Skin epidermis (tissue), 12 donors: ENCODE data around the gene UTP25.

Experiments used
- H3K27ac ChIP-seq, 21 experiments: fragments of 200-600 bp; sonication (generic) in 11 of 21; one replicate each; pipeline ENCODE4 v1.5.0; 2020; ENCODE audit warnings: mild to moderate bottlenecking in 3 of 21, inconsistent platforms in 2 of 21, moderate library complexity in 2 of 21
- H3K4me3 ChIP-seq, 7 experiments: fragments of 200-600 bp; sonication (generic) in 2 of 7; one replicate each; pipeline ENCODE4 v1.5.0; 2020; ENCODE audit warnings: inconsistent platforms in 2 of 7, mild to moderate bottlenecking in 2 of 7, moderate library complexity in 1 of 7

Gene UTP25

GRCh38 chr1:209866201-209866600 is 38.4 kb downstream of the UTP25 start:
- H3K27ac ChIP-seq: no peak overlapping the region
- no peak overlapping the region for H3K4me3 ChIP-seq

- peak overlapping the region in 8 of 21 experiments; percentile 3 to 67 (median 25) for H3K27ac ChIP-seq
- no peak overlapping the region for H3K4me3 ChIP-seq
Observed at GRCh38 chr1:209869291-209870149, 41.7 kb downstream of the UTP25 start.

GRCh38 chr1:209870151-209870831 is 42.5 kb downstream of the UTP25 start:
- Histone ChIP-seq H3K4me3 (no peak overlapping the region), H3K27ac (peak overlapping the region in 7 of 21 experiments; percentile 9 to 67 (median 27))

- no peak overlapping the region for H3K4me3 ChIP-seq
- no peak overlapping the region for H3K27ac ChIP-seq
Observed at GRCh38 chr1:209871006-209871405, 43.2 kb downstream of the UTP25 start.

GRCh38 chr1:209871430-209871829 is 43.7 kb downstream of the UTP25 start:
- Histone ChIP-seq H3K27ac (no peak overlapping the region), H3K4me3 (no peak overlapping the region)

- peak overlapping the region in 1 of 21 experiments; percentile 15 for H3K27ac ChIP-seq
- H3K4me3 ChIP-seq: no peak overlapping the region
Observed at GRCh38 chr1:209873067-209873799, 45.5 kb downstream of the UTP25 start.

- no peak overlapping the region for H3K27ac ChIP-seq
- no peak overlapping the region for H3K4me3 ChIP-seq
Observed at GRCh38 chr1:209875515-209875914, 47.7 kb downstream of the UTP25 start.

GRCh38 chr1:209876078-209876800 is 48.5 kb downstream of the UTP25 start:
- no peak overlapping the region for H3K27ac ChIP-seq
- H3K4me3 ChIP-seq: no peak overlapping the region

- no peak overlapping the region for H3K27ac ChIP-seq
- H3K4me3 ChIP-seq: no peak overlapping the region
Observed at GRCh38 chr1:209877087-209877764, 49.5 kb downstream of the UTP25 start.

- Histone ChIP-seq H3K27ac (no peak overlapping the region), H3K4me3 (no peak overlapping the region)
Observed at GRCh38 chr1:209878964-209879363, 51.2 kb downstream of the UTP25 start.

- Histone ChIP-seq H3K27ac (no peak overlapping the region), H3K4me3 (no peak overlapping the region)
Observed at GRCh38 chr1:209879539-209879938, 51.8 kb downstream of the UTP25 start.

GRCh38 chr1:209880031-209880430 is 52.3 kb downstream of the UTP25 start:
- H3K4me3 ChIP-seq: no peak overlapping the region
- H3K27ac ChIP-seq: no peak overlapping the region

GRCh38 chr1:209881619-209882018 is 53.8 kb downstream of the UTP25 start:
- H3K27ac ChIP-seq: no peak overlapping the region
- no peak overlapping the region for H3K4me3 ChIP-seq

GRCh38 chr1:209882286-209882685 is 54.5 kb downstream of the UTP25 start:
- H3K4me3 ChIP-seq: no peak overlapping the region
- no peak overlapping the region for H3K27ac ChIP-seq

GRCh38 chr1:209882942-209883340 is 55.2 kb downstream of the UTP25 start:
- peak overlapping the region in 6 of 21 experiments; percentile 9 to 74 (median 67) for H3K27ac ChIP-seq
- H3K4me3 ChIP-seq: no peak overlapping the region

GRCh38 chr1:209883341-209883971 is 55.7 kb downstream of the UTP25 start:
- peak overlapping the region in 11 of 21 experiments; percentile 9 to 74 (median 60) for H3K27ac ChIP-seq
- H3K4me3 ChIP-seq: no peak overlapping the region

- Histone ChIP-seq H3K4me3 (no peak overlapping the region), H3K27ac (peak overlapping the region in 11 of 21 experiments; percentile 9 to 74 (median 60))
Observed at GRCh38 chr1:209884249-209884648, 56.5 kb downstream of the UTP25 start.

GRCh38 chr1:209884665-209885117 is 56.9 kb downstream of the UTP25 start:
- H3K27ac ChIP-seq: peak overlapping the region in 7 of 21 experiments; percentile 21 to 74 (median 62)
- no peak overlapping the region for H3K4me3 ChIP-seq
